CD4-positive, alpha-beta T cell (primary cell): ENCODE measurements around the gene CPEB1. TPM values are rescaled to one million over a fixed set of nuclear protein-coding genes. Genes with fewer than 3 reads are reported as not detected.
A peak's percentile ranks its signal among the peaks of the same experiment; 100 is the strongest.

Source experiments
- ATAC-seq: fragments of 200-7000 bp; cut with Tn5 transposase; one replicate; pipeline ENCODE4 v1.10.0; 2022; ENCODE audit warnings: mild to moderate bottlenecking; ENCODE audit not compliant: poor library complexity
- CTCF ChIA-PET: fragments of 350-600 bp; sonication (Branson Sonifier 250); formaldehyde crosslinking; loops from one replicate; lab custom pipeline; 2021; ENCODE audit warnings: antibody characterized with exemption, inconsistent platforms; lab: Charles Lee
- POLR2A ChIA-PET: fragments of 350-600 bp; sonication (Branson Sonifier 250); formaldehyde crosslinking; loops from one replicate; lab custom pipeline; 2021; ENCODE audit warnings: antibody characterized with exemption, inconsistent platforms; lab: Charles Lee
- DNase-seq, 14 experiments: peaks; one replicate each; pipeline ENCODE4 v3.0.0-alpha.2; 2013 to 2020; ENCODE audit warnings: mixed read lengths in 2 of 14
- H3K27ac ChIP-seq, 2 donors: one replicate each; pipeline versions ENCODE4 v1.5.1 to v1.7.0; 2013; ENCODE audit warnings: low read length in 2 of 2, low read depth in 1 of 2, mild to moderate bottlenecking in 1 of 2
- H3K27me3 ChIP-seq, 2 experiments: 1 replicate in 1 of 2; 2 replicates in 1 of 2; pipeline versions ENCODE4 v1.6.1 to v1.7.0; 2013; ENCODE audit warnings: low read length in 2 of 2, control low read depth in 1 of 2, mild to moderate bottlenecking in 1 of 2, moderate library complexity in 1 of 2; ENCODE audit not compliant: insufficient read depth in 2 of 2, control insufficient read depth in 1 of 2
- H3K36me3 ChIP-seq: one replicate; pipeline ENCODE4 v1.6.1; 2013; ENCODE audit warnings: low read length, control low read depth; ENCODE audit not compliant: insufficient read depth
- H3K4me1 ChIP-seq: one replicate; pipeline ENCODE4 v1.6.1; 2013; ENCODE audit warnings: low read length, control low read depth; ENCODE audit not compliant: insufficient read depth
- H3K4me3 ChIP-seq: one replicate; pipeline ENCODE4 v1.5.1; 2013; ENCODE audit warnings: mild to moderate bottlenecking, low read length, moderate library complexity
- H3K9me3 ChIP-seq, 2 experiments: 1 replicate in 1 of 2; 2 replicates in 1 of 2; pipeline versions ENCODE4 v1.6.1 to v1.7.0; 2013; ENCODE audit warnings: low read length in 2 of 2, mild to moderate bottlenecking in 2 of 2, control low read depth in 1 of 2, moderate library complexity in 1 of 2; ENCODE audit not compliant: control insufficient read depth in 1 of 2, insufficient read depth in 1 of 2
- H3K27ac Mint-ChIP-seq: one replicate; pipeline ENCODE4 v1.8.0; 2020; ENCODE audit warnings: mixed read lengths
- H3K27me3 Mint-ChIP-seq: one replicate; pipeline ENCODE4 v1.8.0; 2021; ENCODE audit warnings: mixed read lengths
- H3K36me3 Mint-ChIP-seq: one replicate; pipeline ENCODE4 v1.8.0; 2021; ENCODE audit warnings: low read depth, mixed read lengths
- H3K4me1 Mint-ChIP-seq: one replicate; pipeline ENCODE4 v1.8.0; 2021; ENCODE audit warnings: low read depth, mixed read lengths
- H3K4me3 Mint-ChIP-seq: one replicate; pipeline ENCODE4 v1.8.0; 2020; ENCODE audit warnings: mild to moderate bottlenecking, mixed read lengths
- H3K9me3 Mint-ChIP-seq: one replicate; pipeline ENCODE4 v1.8.0; 2020; ENCODE audit warnings: mixed read lengths
- intact Hi-C, 2 experiments: fragments of 100-400 bp; cut with DNase I in 1 of 2; cut with micrococcal nuclease in 1 of 2; formaldehyde crosslinking; loops; one replicate each; pipeline versions ENCODE4 v1.15.1 to v1.9.0; 2023 to 2025; cut with DNase I, micrococcal nuclease
- total RNA-seq, 174 experiments: library from RNA in 2 of 174; stranded (reverse) in 2 of 174; gene quantifications; one replicate each; pipeline ENCODE4 v1.2.3 and lab custom pipeline; 2021 to 2026
- TF ChIP-seq, protein P1 (sequence below): fragments of 200-600 bp; IDR thresholded peaks from one replicate; pipeline ENCODE4 v1.8.0; 2022; ENCODE audit warnings: antibody characterized with exemption, mild to moderate bottlenecking

The CPEB1 gene
- total RNA-seq, 2 experiments from 2014 or later = 0.19 to 0.61 TPM

DNA sequence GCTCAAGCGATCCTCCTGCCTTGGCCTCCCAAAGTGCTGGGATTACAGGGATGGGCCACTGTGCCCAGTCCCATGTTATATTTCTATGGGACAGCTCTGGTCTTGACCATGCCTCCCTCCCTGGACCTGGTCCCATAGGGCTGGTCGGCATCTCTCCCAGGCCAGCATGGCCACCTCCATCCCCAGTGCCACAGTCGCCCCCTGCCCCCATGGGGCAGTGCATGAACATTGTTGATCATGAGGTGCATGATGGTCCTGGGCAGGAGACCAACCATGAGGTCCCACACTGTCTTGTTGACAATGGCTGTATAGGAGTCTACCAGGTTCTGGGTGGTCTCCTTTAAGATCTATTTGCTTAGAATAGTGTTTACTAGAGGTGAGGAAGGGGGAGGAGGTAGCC lies 113.4 kb downstream of the CPEB1 start:
- H3K9me3 Mint-ChIP-seq = no peaks in the 10 kb centered on the region
- H3K27ac Mint-ChIP-seq = no peak overlapping the region
- ChIA-PET CTCF (no interaction called here), POLR2A (interaction anchor here (0.6 kb wide), 1 partner anchor 1535 kb away, joined by 3 read pairs; no protein-coding TSS in a partner anchor)
- H3K36me3 Mint-ChIP-seq = peaks cover 63% of the 10 kb centered on the region
- ATAC-seq (no peak), DNase-seq (no peak)
- Histone ChIP-seq H3K9me3 (no peaks in the 10 kb centered on the region), H3K36me3 (peaks cover 44% of the 10 kb centered on the region), H3K4me3 (no peak overlapping the region), H3K27ac (no peak overlapping the region), H3K27me3 (no peaks in the 10 kb centered on the region), H3K4me1 (peaks cover 18% of the 10 kb centered on the region)
- H3K4me3 Mint-ChIP-seq = no peak overlapping the region
- TF ChIP-seq, protein P1, sequence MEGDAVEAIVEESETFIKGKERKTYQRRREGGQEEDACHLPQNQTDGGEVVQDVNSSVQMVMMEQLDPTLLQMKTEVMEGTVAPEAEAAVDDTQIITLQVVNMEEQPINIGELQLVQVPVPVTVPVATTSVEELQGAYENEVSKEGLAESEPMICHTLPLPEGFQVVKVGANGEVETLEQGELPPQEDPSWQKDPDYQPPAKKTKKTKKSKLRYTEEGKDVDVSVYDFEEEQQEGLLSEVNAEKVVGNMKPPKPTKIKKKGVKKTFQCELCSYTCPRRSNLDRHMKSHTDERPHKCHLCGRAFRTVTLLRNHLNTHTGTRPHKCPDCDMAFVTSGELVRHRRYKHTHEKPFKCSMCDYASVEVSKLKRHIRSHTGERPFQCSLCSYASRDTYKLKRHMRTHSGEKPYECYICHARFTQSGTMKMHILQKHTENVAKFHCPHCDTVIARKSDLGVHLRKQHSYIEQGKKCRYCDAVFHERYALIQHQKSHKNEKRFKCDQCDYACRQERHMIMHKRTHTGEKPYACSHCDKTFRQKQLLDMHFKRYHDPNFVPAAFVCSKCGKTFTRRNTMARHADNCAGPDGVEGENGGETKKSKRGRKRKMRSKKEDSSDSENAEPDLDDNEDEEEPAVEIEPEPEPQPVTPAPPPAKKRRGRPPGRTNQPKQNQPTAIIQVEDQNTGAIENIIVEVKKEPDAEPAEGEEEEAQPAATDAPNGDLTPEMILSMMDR = no peak
- H3K4me1 Mint-ChIP-seq = peaks cover 17% of the 10 kb centered on the region
- intact Hi-C loops = no loop called here
- no peaks in the 10 kb centered on the region for H3K27me3 Mint-ChIP-seq

DNA sequence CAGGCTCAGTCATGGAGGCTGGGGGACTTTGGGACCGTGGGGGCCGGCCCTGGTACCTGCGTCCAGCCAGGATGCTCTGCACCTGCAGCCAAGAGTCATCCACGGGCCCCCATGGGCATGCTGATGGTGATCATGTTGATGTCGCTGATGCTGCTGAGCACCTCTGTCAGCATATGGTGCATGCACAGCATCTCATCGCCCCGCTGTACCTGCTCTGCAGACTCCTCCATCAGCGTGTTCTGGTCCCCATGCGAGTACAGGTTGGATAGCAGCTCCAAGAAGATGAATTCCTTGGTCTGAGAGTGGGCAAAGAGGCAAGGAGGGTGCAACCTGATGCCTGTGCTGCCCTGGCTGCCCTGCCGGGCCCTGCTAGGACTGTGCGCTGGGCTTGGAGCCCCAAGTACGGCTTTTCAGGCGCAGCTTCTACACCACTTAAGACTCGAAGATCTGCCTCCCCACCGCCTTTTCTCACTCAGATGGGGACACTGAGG lies 114.1 kb downstream of the CPEB1 start:
- H3K27ac Mint-ChIP-seq = no peak overlapping the region
- peaks cover 10% of the 10 kb centered on the region for H3K4me1 Mint-ChIP-seq
- POLR2A ChIA-PET = no interaction called here
- Histone ChIP-seq H3K4me1 (peaks cover 11% of the 10 kb centered on the region), H3K27me3 (no peaks in the 10 kb centered on the region), H3K36me3 (peaks cover 37% of the 10 kb centered on the region), H3K27ac (no peak overlapping the region), H3K9me3 (no peaks in the 10 kb centered on the region), H3K4me3 (no peak overlapping the region)
- H3K9me3 Mint-ChIP-seq = no peaks in the 10 kb centered on the region
- peaks cover 55% of the 10 kb centered on the region for H3K36me3 Mint-ChIP-seq
- intact Hi-C loops = no loop called here
- DNase-seq = peak in 1 of 14 experiments; percentile 16
- ATAC-seq = no peak
- H3K27me3 Mint-ChIP-seq = no peaks in the 10 kb centered on the region
- no peak overlapping the region for H3K4me3 Mint-ChIP-seq
- TF ChIP-seq, protein P1 = no peak
- CTCF ChIA-PET = no interaction called here

DNA sequence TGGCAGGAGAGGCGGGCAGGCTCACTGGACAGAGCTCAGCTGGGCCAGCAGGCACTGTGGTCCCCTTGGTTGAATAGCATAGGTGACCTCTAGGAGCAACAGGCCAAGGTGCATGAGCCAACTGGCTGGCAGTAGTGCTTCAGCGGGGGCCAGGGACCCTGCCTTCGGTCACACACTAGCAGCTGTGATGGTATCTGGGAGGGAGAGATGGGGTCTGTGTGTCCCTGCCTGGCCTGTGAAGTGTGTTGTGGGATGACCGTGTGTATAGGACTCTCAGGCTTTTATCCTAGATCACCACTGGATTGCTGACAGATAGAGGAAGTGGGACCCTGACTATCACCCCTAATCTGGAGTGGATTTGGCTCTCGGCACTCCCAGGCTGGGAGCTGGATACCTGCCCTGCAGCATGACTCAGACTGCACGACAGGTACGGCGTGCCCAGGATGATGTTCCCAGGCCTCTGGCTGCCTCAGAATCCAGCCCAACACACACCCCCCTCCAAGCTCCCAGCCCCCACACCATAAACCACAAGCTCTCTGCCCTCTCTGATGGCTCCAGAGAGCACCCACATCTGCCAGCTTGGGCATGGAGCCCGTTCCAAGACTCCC lies 114.7 kb downstream of the CPEB1 start:
- Histone ChIP-seq H3K27me3 (no peaks in the 10 kb centered on the region), H3K36me3 (peaks cover 31% of the 10 kb centered on the region), H3K9me3 (no peaks in the 10 kb centered on the region), H3K4me1 (peaks cover 7% of the 10 kb centered on the region), H3K4me3 (no peak overlapping the region), H3K27ac (no peak overlapping the region)
- no peak overlapping the region for H3K27ac Mint-ChIP-seq
- DNase-seq (peak in 1 of 14 experiments; percentile 14), ATAC-seq (no peak)
- intact Hi-C loops = no loop called here
- peaks cover 49% of the 10 kb centered on the region for H3K36me3 Mint-ChIP-seq
- H3K4me1 Mint-ChIP-seq = peaks cover 4% of the 10 kb centered on the region
- CTCF ChIA-PET = interaction anchor here (3.2 kb wide), 1 partner anchor 9 kb away, joined by 58 read pairs; the partner anchor contains the start of gene RPS17
- no peaks in the 10 kb centered on the region for H3K9me3 Mint-ChIP-seq
- POLR2A ChIA-PET = interaction anchor here (3.8 kb wide), 1 partner anchor 8 kb away, joined by 54 read pairs; the partner anchor contains the start of gene RPS17
- no peaks in the 10 kb centered on the region for H3K27me3 Mint-ChIP-seq
- no peak overlapping the region for H3K4me3 Mint-ChIP-seq
- TF ChIP-seq, protein P1 = no peak
